Ectodermal cell (in vitro differentiated cells): ENCODE data around the gene FNIP1.

ENCODE experiments used
- H3K27ac ChIP-seq: 2 replicates; pipeline ENCODE4 v1.7.0; 2013; ENCODE audit warnings: mild to moderate bottlenecking, low read depth, low read length; ENCODE audit not compliant: insufficient read depth, poor library complexity, severe bottlenecking
- H3K27me3 ChIP-seq: 2 replicates; pipeline ENCODE4 v1.7.0; 2013; ENCODE audit warnings: mild to moderate bottlenecking, low read length; ENCODE audit not compliant: insufficient read depth, control insufficient read depth, poor library complexity, severe bottlenecking
- H3K36me3 ChIP-seq: one replicate; pipeline ENCODE4 v1.7.0; 2013; ENCODE audit warnings: low read length; ENCODE audit not compliant: control insufficient read depth, insufficient read depth
- H3K4me1 ChIP-seq: one replicate; pipeline ENCODE4 v1.7.0; 2013; ENCODE audit warnings: low read length; ENCODE audit not compliant: control insufficient read depth, insufficient read depth
- H3K4me3 ChIP-seq: 2 replicates; pipeline ENCODE4 v1.7.0; 2013; ENCODE audit warnings: low read depth, low read length, control low read depth; ENCODE audit not compliant: insufficient read depth
- H3K9me3 ChIP-seq: 2 replicates; pipeline ENCODE4 v1.7.0; 2013; ENCODE audit warnings: mild to moderate bottlenecking, low read length, moderate library complexity; ENCODE audit not compliant: control insufficient read depth
- WGBS, 2 experiments: methylation state at CpG; one replicate each; pipeline ENCODE4 v1.1.7; 2013; ENCODE audit warnings: missing lambda C conversion rate in 2 of 2; 5-methylcytosine and 5-hydroxymethylcytosine counted together

FNIP1 gene

DNA sequence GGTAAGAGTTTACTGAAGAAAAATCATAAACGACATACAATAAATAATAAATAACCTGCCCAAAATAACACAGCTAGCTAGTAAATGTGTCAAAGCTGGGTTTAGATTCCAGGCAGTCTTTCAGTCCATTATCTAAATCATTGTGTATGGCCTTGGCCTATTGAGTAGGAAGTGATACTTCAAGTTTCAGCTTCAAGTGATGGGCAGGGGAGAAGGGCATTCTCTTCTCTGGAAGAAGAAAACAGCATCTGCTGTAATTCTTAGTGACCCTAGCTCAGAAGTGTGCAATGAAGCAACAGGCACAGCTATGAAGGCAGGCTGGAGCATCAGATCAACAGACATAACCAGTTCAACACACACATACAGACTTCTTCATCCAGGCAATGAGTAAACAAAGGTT is 42.5 kb downstream of the FNIP1 start:
- Histone ChIP-seq H3K36me3 (no peaks in the 10 kb centered on the region), H3K9me3 (no peaks in the 10 kb centered on the region), H3K4me3 (no peak overlapping the region), H3K27me3 (no peaks in the 10 kb centered on the region), H3K27ac (no peak overlapping the region), H3K4me1 (no peaks in the 10 kb centered on the region)
- WGBS, 2 experiments = 100% methylated on average over 1 of the region's 1 CpG; no CpG with 5 or more reads in 1 of the 2 experiments

DNA sequence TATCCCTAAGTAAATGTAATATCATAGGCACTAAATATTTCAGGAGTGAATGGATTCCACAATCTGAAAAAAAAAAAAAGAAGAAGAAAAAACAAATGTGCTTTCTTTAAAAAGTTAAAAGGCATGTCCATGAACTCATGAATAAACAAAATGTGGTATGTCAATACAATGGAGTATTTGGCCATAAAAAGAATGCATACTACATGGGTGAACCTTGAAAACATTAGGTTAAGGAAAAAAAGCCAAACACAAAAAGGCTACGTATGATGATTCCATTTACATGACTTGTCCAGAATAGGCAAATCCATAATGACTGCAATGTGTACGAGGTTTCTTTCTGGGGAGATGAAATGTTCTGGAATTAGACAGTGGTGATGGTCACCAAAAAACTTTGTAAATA is 45.3 kb downstream of the FNIP1 start:
- H3K4me1 ChIP-seq = no peaks in the 10 kb centered on the region
- no peak overlapping the region for H3K4me3 ChIP-seq
- no peaks in the 10 kb centered on the region for H3K27me3 ChIP-seq
- H3K36me3 ChIP-seq = no peaks in the 10 kb centered on the region
- 90 to 95% methylated on average over 2 of the region's 2 CpGs for WGBS, 2 experiments
- no peaks in the 10 kb centered on the region for H3K9me3 ChIP-seq
- H3K27ac ChIP-seq = no peak overlapping the region

DNA sequence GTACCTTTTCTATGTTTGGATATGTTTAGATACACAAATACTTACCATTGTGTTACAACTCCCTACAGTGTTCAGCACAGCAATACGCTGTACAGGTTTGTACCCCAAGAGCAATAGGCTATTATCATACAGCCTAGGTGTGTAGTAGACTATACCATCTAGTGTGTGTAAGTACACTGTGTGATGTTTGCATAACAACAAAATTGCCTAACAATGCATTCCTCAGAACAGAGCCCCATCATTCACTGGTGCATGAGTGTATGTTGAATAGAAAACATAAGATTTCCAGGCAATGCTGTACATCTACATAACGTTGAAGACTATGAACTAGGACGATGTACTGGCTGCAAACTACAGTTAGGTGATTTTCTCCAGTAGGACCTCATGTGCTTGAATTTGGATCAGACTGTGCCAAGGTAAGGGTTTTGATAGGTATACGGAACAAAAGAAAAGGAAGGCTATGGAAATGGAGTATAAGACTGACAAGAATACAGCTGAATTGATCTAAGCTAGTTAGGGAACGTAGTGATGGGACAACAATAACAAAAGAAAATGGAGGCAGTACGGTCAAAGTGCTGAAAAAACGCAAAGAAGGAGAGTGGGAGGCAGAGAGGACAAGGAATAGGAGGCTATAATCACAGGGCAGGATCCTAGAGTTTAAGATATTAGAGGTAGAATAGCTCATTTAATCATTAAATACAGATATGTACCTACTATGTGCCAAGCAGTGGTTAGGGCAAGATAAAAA is 46.9 kb downstream of the FNIP1 start:
- H3K4me3 ChIP-seq = no peak overlapping the region
- WGBS, 2 experiments = 95 to 96% methylated on average over 6 of the region's 7 CpGs
- H3K27ac ChIP-seq = no peak overlapping the region
- H3K27me3 ChIP-seq = no peaks in the 10 kb centered on the region
- no peaks in the 10 kb centered on the region for H3K36me3 ChIP-seq
- no peaks in the 10 kb centered on the region for H3K9me3 ChIP-seq
- H3K4me1 ChIP-seq = no peaks in the 10 kb centered on the region

DNA sequence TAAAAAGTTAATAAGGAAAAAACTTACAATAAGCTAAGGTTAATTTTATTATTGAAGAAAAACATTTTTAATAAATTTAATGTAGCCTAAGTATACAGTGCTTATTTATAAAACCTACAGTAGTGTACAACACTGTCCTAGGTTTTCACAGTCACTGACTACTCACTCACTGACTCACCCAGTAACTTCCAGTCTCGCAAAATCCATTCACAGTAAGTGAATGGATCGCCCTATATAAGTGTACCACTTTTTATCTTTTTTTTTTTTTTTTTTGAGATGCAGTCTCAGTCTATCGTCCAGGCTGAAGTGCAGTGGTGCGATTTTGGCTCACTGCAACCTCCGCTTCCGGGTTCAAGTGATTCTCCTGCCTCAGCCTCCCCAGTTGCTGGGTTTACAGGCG is 47.7 kb downstream of the FNIP1 start:
- H3K27ac ChIP-seq = no peak overlapping the region
- H3K27me3 ChIP-seq = no peaks in the 10 kb centered on the region
- H3K36me3 ChIP-seq = no peaks in the 10 kb centered on the region
- no peak overlapping the region for H3K4me3 ChIP-seq
- no peaks in the 10 kb centered on the region for H3K9me3 ChIP-seq
- WGBS, 2 experiments = 93 to 94% methylated on average over 7 of the region's 7 CpGs
- no peaks in the 10 kb centered on the region for H3K4me1 ChIP-seq

DNA sequence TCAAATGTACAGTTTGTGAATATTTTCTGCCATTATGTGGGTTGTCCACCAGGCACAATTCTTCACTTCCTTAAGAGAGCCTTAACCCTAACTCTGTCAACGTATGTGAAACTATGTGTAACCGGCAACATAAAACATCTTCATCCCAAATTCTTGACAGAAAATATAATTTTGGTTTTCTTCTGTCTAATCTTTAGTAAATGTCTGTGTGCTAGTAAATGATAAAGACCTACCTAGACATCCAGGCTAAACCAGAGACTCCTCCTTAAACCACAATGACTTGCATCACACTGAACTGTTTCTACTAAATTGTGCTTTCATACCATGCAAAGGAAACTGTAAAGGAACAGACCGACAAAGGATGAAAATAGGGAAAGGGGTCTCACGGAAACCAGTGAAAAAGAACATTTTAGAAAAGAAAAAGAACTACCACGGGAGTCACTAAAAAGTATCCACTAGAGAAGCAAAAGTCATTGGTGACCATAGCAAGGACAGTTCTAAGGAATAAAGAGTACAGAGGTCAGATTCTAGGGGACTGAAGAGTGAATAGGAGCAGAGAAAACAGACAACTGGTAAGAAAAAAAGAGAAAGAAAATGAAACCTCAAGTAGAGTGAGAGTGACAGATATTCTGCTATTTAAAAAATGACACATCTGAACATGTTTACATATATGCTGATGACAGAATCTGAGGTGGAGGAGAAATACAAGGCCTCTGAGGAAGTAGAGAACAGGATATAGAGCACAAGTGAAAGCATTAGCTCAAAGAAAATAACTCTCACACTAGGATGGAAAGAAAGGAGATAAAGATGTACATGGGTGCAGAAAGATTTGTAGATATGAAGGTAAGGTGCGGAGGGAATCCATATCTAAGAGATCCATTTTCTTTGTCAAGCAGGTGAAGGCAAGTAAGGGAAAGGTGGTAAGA is 49.4 kb downstream of the FNIP1 start:
- Histone ChIP-seq H3K4me3 (no peak overlapping the region), H3K27ac (no peak overlapping the region), H3K36me3 (no peaks in the 10 kb centered on the region), H3K27me3 (no peaks in the 10 kb centered on the region), H3K4me1 (no peaks in the 10 kb centered on the region), H3K9me3 (no peaks in the 10 kb centered on the region)
- WGBS, 2 experiments = 94 to 97% methylated on average over 6 of the region's 6 CpGs

DNA sequence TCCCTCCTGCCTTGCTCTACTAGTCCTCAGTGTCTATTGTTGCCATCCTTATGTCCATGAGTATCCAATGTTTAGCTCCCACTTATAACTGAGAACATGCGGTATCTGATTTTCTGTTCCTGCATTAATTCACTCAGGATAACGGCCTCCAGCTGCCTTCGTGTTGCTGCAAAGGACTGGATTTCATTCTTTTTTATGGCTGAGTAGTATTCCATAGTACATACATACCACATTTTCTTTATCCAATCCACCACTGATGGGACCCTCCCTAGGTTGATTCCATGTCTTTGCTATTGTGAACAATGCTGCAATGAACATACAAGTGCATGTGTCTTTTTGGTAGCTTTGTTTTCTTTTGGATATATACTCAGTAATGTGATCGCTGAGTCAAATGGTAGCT is 50.4 kb downstream of the FNIP1 start:
- 93 to 97% methylated on average over 4 of the region's 4 CpGs for WGBS, 2 experiments

DNA sequence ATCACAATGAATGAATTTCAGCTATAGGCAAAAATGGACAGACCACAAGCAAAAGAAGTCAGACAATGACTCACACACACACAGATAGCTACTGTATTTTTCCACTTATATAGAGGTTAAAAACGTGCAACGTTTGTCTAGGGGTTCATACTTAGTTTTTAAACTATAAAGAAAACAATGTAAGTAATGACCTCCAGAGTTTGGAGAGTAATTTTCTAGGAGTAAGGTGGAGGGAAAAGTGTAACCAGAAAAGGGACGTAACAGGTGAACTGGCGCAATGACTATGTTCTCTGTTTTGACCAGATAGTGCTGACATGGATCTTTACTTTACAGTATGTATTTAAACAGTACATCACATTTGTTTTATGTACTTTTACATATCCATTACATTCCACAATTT is 51.1 kb downstream of the FNIP1 start:
- Histone ChIP-seq H3K36me3 (peaks cover 5% of the 10 kb centered on the region), H3K27me3 (no peaks in the 10 kb centered on the region), H3K4me3 (no peak overlapping the region), H3K9me3 (no peaks in the 10 kb centered on the region), H3K4me1 (no peaks in the 10 kb centered on the region), H3K27ac (no peak overlapping the region)
- WGBS, 2 experiments = 75 to 96% methylated on average over 1 to 2 of the region's 4 CpGs

More for the DNA sequence above, 50.4 kb downstream of the FNIP1 start:
- Histone ChIP-seq H3K27me3 (no peaks in the 10 kb centered on the region), H3K36me3 (peaks cover 5% of the 10 kb centered on the region), H3K4me3 (no peak overlapping the region), H3K27ac (no peak overlapping the region), H3K9me3 (no peaks in the 10 kb centered on the region), H3K4me1 (no peaks in the 10 kb centered on the region)

DNA sequence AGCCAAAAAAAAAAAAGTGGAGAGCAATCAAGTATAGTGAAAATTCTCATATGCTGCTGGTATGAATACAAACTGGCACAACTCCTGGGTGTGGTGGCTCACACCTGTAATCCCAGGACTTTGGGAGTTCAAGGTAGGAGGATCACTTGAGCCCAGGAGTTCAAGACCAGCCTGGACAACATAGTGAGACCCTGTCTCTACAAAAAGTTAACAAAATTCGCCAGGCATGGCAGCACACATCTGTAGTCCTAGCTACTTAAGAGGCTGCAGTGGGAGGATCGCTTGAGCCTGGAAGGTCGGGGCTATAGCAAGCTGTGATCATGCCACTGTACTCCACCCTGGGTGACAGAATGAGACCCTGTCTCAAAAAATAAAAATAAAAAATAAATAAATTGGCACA is 51.7 kb downstream of the FNIP1 start:
- Histone ChIP-seq H3K9me3 (no peaks in the 10 kb centered on the region), H3K27ac (no peak overlapping the region), H3K27me3 (no peaks in the 10 kb centered on the region), H3K4me3 (no peak overlapping the region), H3K36me3 (peaks cover 5% of the 10 kb centered on the region), H3K4me1 (no peaks in the 10 kb centered on the region)
- 92 to 95% methylated on average over 3 of the region's 3 CpGs for WGBS, 2 experiments

DNA sequence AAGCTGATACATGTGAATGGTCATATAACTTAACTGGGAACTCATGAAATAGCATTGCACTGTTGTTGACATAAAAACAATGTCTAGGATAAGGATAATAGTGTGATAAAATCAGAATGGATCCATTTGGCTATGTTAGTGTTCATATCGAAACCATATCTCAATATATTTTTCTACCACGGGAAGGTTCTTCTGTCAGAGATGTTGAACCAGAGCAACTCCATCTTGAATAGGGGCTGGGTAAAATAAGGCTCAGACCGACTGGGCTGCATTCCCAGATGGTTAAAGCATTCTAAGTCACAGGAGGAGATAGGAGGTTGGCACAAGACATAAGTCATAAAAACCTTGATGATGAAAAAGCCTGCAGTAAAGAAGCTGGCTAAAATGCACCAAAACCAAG is 56.3 kb downstream of the FNIP1 start:
- whole genome bisulfite sequencing, 2 experiments = 96 to 97% methylated on average over 3 of the region's 3 CpGs
- no peak overlapping the region for H3K4me3 ChIP-seq
- H3K36me3 ChIP-seq = peaks cover 5% of the 10 kb centered on the region
- no peaks in the 10 kb centered on the region for H3K9me3 ChIP-seq
- no peaks in the 10 kb centered on the region for H3K27me3 ChIP-seq
- H3K4me1 ChIP-seq = no peaks in the 10 kb centered on the region
- H3K27ac ChIP-seq = no peak overlapping the region

DNA sequence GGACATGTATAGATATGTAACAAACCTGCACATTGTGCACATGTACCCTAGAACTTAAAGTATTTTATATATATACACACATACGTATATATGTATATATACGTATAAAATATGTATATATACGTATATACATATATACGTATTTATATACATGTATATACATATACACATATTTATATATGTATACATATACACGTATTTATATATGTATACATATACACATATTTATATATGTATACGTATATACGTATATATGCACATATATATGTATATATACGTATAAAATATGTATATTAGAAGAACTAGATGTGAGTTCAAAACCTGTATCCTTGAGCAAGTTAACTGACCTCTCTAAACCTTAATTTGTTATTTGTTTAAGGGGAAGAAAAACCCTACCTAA is 61.4 kb downstream of the FNIP1 start:
- no peaks in the 10 kb centered on the region for H3K36me3 ChIP-seq
- no peaks in the 10 kb centered on the region for H3K4me1 ChIP-seq
- no peaks in the 10 kb centered on the region for H3K27me3 ChIP-seq
- no peaks in the 10 kb centered on the region for H3K9me3 ChIP-seq
- no CpG with 5 or more reads among the region's 8 CpGs for WGBS, 2 experiments
- no peak overlapping the region for H3K27ac ChIP-seq
- H3K4me3 ChIP-seq = no peak overlapping the region
